ENCODE data around the gene OR2A42.
"Not testable (repeated sequence)": the region's sequence is repeated elsewhere in the genome, so short reads cannot be mapped to it uniquely, and the experiment has no call there.

GRCh38 chr7:144246967-144247366 lies 7.6 kb upstream of the OR2A42 start:
- not testable (repeated sequence) for TF ChIP-seq CTCF (conservative IDR thresholded peaks at IDR 0.05); ZFX (IDR thresholded peaks at IDR 0.05)

Measured in C4-2B (cell line).